Measurements from ENCODE around the gene CACNB2. TPM values are rescaled to one million over a fixed set of nuclear protein-coding genes. Genes with fewer than 3 reads are reported as not detected.

CACNB2 gene
- total RNA-seq, 1 donor from 2014 or later: 0.96 TPM

DNA sequence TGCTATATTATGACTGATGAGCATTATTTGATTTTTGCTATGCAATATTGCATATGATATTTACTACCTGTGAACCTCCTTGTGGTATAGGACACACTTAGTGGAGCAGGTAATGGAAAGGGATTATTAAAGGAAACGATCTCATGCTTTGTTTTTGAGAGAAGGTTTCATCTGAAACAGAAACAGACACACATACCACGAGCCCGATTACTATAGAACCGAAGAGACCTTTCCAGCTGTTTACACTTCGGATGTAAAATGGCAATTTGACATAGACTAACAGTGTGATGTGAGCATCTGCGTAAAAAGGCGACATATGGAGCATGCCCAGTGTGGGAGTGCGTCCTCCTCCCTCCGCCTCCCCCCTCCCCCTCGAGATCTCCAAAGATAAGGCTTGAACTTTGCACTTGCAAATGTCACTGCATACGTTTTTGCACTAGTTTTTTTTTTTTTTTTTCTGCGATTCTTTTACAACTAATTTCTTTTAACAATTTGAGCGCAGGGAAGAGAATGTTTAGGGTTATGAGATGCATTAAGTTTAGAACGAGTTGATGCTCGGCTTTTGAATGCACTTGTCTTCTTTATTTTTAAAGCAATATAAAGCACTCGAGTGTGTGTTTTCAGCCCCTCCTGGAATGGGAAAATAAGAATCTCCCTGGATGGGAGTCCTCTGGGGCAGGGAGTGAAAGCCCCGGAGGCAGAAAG lies 260.1 kb downstream of the CACNB2 start:
- Histone ChIP-seq H3K27ac (no peak overlapping the region), H3K36me3 (no peaks in the 10 kb centered on the region), H3K4me3 (peak overlapping the region; percentile 41 to 56), H3K4me1 (no peaks in the 10 kb centered on the region), H3K27me3 (no peaks in the 10 kb centered on the region), H3K9me3 (no peaks in the 10 kb centered on the region)
- intact Hi-C loops (cut with DNase I): no loop called here
- TF ChIP-seq, protein P1, sequence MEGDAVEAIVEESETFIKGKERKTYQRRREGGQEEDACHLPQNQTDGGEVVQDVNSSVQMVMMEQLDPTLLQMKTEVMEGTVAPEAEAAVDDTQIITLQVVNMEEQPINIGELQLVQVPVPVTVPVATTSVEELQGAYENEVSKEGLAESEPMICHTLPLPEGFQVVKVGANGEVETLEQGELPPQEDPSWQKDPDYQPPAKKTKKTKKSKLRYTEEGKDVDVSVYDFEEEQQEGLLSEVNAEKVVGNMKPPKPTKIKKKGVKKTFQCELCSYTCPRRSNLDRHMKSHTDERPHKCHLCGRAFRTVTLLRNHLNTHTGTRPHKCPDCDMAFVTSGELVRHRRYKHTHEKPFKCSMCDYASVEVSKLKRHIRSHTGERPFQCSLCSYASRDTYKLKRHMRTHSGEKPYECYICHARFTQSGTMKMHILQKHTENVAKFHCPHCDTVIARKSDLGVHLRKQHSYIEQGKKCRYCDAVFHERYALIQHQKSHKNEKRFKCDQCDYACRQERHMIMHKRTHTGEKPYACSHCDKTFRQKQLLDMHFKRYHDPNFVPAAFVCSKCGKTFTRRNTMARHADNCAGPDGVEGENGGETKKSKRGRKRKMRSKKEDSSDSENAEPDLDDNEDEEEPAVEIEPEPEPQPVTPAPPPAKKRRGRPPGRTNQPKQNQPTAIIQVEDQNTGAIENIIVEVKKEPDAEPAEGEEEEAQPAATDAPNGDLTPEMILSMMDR (IDR thresholded peaks at IDR 0.05): no peak
- no peak for DNase-seq (ENCODE audit: low spot score in 2 of 2)

DNA sequence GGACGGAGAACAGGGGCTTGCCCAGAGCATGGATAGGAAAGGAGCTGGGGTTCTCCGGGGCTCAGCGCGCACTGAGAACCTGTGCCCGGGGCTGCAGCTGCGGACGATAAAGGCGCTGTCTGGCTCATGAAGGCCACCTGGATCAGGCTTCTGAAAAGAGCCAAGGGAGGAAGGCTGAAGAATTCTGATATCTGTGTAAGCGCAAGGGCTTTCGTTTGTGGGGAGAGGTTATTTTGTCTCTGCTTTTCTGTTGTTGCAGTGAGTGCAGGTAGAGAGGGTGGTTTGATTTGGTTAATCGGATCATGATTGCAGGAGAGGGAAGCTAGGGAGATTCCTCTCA lies 260.7 kb downstream of the CACNB2 start:
- H3K27me3 ChIP-seq: no peaks in the 10 kb centered on the region
- H3K4me3 ChIP-seq: peak overlapping the region; percentile 41 to 56
- H3K9me3 ChIP-seq: no peaks in the 10 kb centered on the region
- no peaks in the 10 kb centered on the region for H3K4me1 ChIP-seq
- DNase-seq (ENCODE audit: low spot score in 2 of 2): no peak
- intact Hi-C loops (cut with DNase I): no loop called here
- no peak overlapping the region for H3K27ac ChIP-seq
- no peaks in the 10 kb centered on the region for H3K36me3 ChIP-seq
- TF ChIP-seq, protein P1 (IDR thresholded peaks at IDR 0.05): no peak

GRCh38 chr10:18401416-18402195 lies 261.4 kb downstream of the CACNB2 start:
- TF ChIP-seq, protein P1 (IDR thresholded peaks at IDR 0.05): no peak
- Histone ChIP-seq H3K9me3 (no peaks in the 10 kb centered on the region), H3K27ac (no peak overlapping the region), H3K27me3 (no peaks in the 10 kb centered on the region), H3K4me1 (no peaks in the 10 kb centered on the region), H3K36me3 (no peaks in the 10 kb centered on the region), H3K4me3 (no peak overlapping the region)
- intact Hi-C loops (cut with DNase I): no loop called here
- no peak for DNase-seq (ENCODE audit: low spot score in 2 of 2)

DNA sequence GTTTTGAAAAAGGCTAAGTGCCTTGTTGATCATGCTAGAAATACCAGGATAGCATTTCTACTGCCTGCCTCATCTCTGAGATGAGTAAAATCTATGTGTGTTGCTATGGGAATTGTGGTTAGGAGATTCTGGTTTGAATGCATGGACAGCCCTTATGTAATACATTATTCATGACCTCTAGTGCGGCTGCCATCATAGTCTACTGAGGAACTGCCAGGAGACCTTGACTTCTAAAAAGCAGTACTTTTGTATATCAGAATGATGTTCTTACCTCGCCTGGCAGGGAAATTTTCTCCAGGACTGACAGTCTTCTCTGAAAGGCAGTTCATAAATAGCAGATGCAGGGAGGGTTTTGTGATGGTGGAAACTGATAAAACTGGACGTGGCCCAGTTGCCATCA lies 262.6 kb downstream of the CACNB2 start:
- TF ChIP-seq, protein P1 (IDR thresholded peaks at IDR 0.05): no peak

GRCh38 chr10:18404530-18404929 lies 264.3 kb downstream of the CACNB2 start:
- Histone ChIP-seq H3K4me3 (no peak overlapping the region), H3K9me3 (no peaks in the 10 kb centered on the region), H3K27ac (no peak overlapping the region), H3K4me1 (no peaks in the 10 kb centered on the region), H3K27me3 (no peaks in the 10 kb centered on the region), H3K36me3 (no peaks in the 10 kb centered on the region)
- TF ChIP-seq, protein P1 (IDR thresholded peaks at IDR 0.05): no peak
- intact Hi-C loops (cut with DNase I): no loop called here
- DNase-seq (ENCODE audit: low spot score in 2 of 2): no peak

More for the DNA sequence above, 262.6 kb downstream of the CACNB2 start:
- Histone ChIP-seq H3K4me3 (no peak overlapping the region), H3K27me3 (no peaks in the 10 kb centered on the region), H3K27ac (no peak overlapping the region), H3K9me3 (no peaks in the 10 kb centered on the region), H3K4me1 (no peaks in the 10 kb centered on the region), H3K36me3 (no peaks in the 10 kb centered on the region)
- intact Hi-C loops (cut with DNase I): no loop called here
- DNase-seq (ENCODE audit: low spot score in 2 of 2): no peak

Measured in ascending aorta (tissue), 2 donors.